ENCODE data around the gene GDPD3. TPM values are rescaled to one million over a fixed set of nuclear protein-coding genes. Genes with fewer than 3 reads are reported as not detected.

Gene GDPD3
- polyA plus RNA-seq, 1 donor (not counting 4 experiments of a cell fraction or from before 2014, with no cell fraction given): 1.1 TPM

GRCh38 chr16:30078744-30079143 is 34.6 kb downstream of the GDPD3 start:
- no peak for DNase-seq (ENCODE audit: low read depth, low spot score)
- H4K20me1 ChIP-seq (ENCODE audit: control insufficient read depth, extremely low read depth, insufficient read depth, low read length): peaks cover 8% of the 10 kb centered on the region
- H2AFZ ChIP-seq (ENCODE audit: control insufficient read depth, low read length): no peak overlapping the region
- no peak overlapping the region for H3K4me2 ChIP-seq (ENCODE audit: control insufficient read depth, extremely low read depth, insufficient read depth, low read depth, low read length)
- no peaks in the 10 kb centered on the region for H3K27me3 ChIP-seq (ENCODE audit: control insufficient read depth, extremely low read depth, insufficient read depth, low read length)
- peaks cover 23% of the 10 kb centered on the region for H3K4me1 ChIP-seq (ENCODE audit: control insufficient read depth, extremely low read depth, insufficient read depth, low read length)
- dilution Hi-C loops (cut with MboI; ENCODE audit: extremely low pct_ligation_motif_present, low sequenced_read_pairs): no loop called here
- H3K36me3 ChIP-seq (ENCODE audit: control insufficient read depth in 2 of 2, extremely low read depth in 1 of 2, insufficient read depth in 2 of 2, low read length in 2 of 2): peaks cover 36 to 51% of the 10 kb centered on the region in 2 experiments
- no peak overlapping the region for H3K27ac ChIP-seq (ENCODE audit: control insufficient read depth, insufficient read depth, low read length)
- no peaks in the 10 kb centered on the region for H3K9me1 ChIP-seq (ENCODE audit: control insufficient read depth, extremely low read depth, insufficient read depth, low read length)
- H3K9ac ChIP-seq (ENCODE audit: control insufficient read depth, extremely low read depth, insufficient read depth, low read length): no peak overlapping the region
- no peak overlapping the region for H3K4me3 ChIP-seq (ENCODE audit: control insufficient read depth in 2 of 3, extremely low read depth in 1 of 3, insufficient read depth in 2 of 3, low read depth in 1 of 3, low read length in 3 of 3)
- no peaks in the 10 kb centered on the region for H3K9me3 ChIP-seq (ENCODE audit: control insufficient read depth, low read depth, low read length)
- no peak for FAIRE-seq
- peaks cover 54% of the 10 kb centered on the region for H3K79me2 ChIP-seq (ENCODE audit: control insufficient read depth, insufficient read depth, low read length)
- no peak for TF ChIP-seq EZH2 (IDR thresholded peaks at IDR 0.05; ENCODE audit: low read length)
- no peak for TF ChIP-seq CTCF (optimal IDR thresholded peaks at IDR 0.05 in 1 of 3, IDR thresholded peaks at IDR 0.05 in 1 of 3, conservative IDR thresholded peaks at IDR 0.05 in 1 of 3; ENCODE audit: extremely low read depth in 1 of 3, insufficient read depth in 2 of 3, low read length in 3 of 3)

GRCh38 chr16:30077656-30078055 is 35.7 kb downstream of the GDPD3 start:
- H3K4me1 ChIP-seq (ENCODE audit: control insufficient read depth, extremely low read depth, insufficient read depth, low read length): peaks cover 23% of the 10 kb centered on the region
- no peaks in the 10 kb centered on the region for H3K27me3 ChIP-seq (ENCODE audit: control insufficient read depth, extremely low read depth, insufficient read depth, low read length)
- H4K20me1 ChIP-seq (ENCODE audit: control insufficient read depth, extremely low read depth, insufficient read depth, low read length): peaks cover 8% of the 10 kb centered on the region
- no peaks in the 10 kb centered on the region for H3K9me3 ChIP-seq (ENCODE audit: control insufficient read depth, low read depth, low read length)
- peak overlapping the region; percentile 11 for H3K9ac ChIP-seq (ENCODE audit: control insufficient read depth, extremely low read depth, insufficient read depth, low read length)
- DNase-seq (ENCODE audit: low read depth, low spot score) (no peak), FAIRE-seq (no peak)
- dilution Hi-C loops (cut with MboI; ENCODE audit: extremely low pct_ligation_motif_present, low sequenced_read_pairs): no loop called here
- H3K27ac ChIP-seq (ENCODE audit: control insufficient read depth, insufficient read depth, low read length): peak overlapping the region; percentile 1
- peaks cover 51% of the 10 kb centered on the region for H3K79me2 ChIP-seq (ENCODE audit: control insufficient read depth, insufficient read depth, low read length)
- H3K4me2 ChIP-seq (ENCODE audit: control insufficient read depth, extremely low read depth, insufficient read depth, low read depth, low read length): peak overlapping the region; percentile 95
- TF ChIP-seq EZH2 (IDR thresholded peaks at IDR 0.05; ENCODE audit: low read length) (no peak), CTCF (optimal IDR thresholded peaks at IDR 0.05 in 1 of 3, IDR thresholded peaks at IDR 0.05 in 1 of 3, conservative IDR thresholded peaks at IDR 0.05 in 1 of 3; ENCODE audit: extremely low read depth in 1 of 3, insufficient read depth in 2 of 3, low read length in 3 of 3) (no peak)
- H3K36me3 ChIP-seq (ENCODE audit: control insufficient read depth in 2 of 2, extremely low read depth in 1 of 2, insufficient read depth in 2 of 2, low read length in 2 of 2): peaks cover 30 to 41% of the 10 kb centered on the region in 2 experiments
- no peak overlapping the region for H2AFZ ChIP-seq (ENCODE audit: control insufficient read depth, low read length)
- no peaks in the 10 kb centered on the region for H3K9me1 ChIP-seq (ENCODE audit: control insufficient read depth, extremely low read depth, insufficient read depth, low read length)
- H3K4me3 ChIP-seq (ENCODE audit: control insufficient read depth in 2 of 3, extremely low read depth in 1 of 3, insufficient read depth in 2 of 3, low read depth in 1 of 3, low read length in 3 of 3): peak overlapping the region in 2 of 3 experiments; percentile 83 to 98

Measured in keratinocyte (primary cell).